Measurements from ENCODE around the gene L3MBTL4. TPM values are rescaled to one million over a fixed set of nuclear protein-coding genes. Genes with fewer than 3 reads are reported as not detected.

The L3MBTL4 gene
- total RNA-seq, 4 donors from 2014 or later, result 3.6 to 9.0 (median 5.0) TPM

DNA sequence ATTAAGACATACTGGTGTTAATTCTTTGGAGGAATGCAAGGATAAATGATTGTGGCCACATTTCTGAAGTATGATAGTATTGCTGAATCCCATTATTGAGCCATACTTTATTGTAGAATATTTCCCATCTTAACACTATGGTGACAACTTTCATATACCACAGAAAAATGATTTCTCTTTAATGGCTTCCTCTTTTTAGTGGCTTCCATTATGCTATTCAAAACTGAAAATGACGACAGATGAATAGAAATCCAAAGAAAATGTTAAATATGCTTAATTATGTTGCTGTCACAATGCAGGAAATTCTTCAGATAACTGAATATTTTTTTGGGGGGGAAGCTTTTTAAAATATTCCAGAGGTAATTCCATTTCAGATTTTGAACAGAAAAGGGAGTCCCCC lies 430.5 kb downstream of the L3MBTL4 start:
- DNase-seq, result no peak
- TF ChIP-seq POLR2A (IDR thresholded peaks at IDR 0.05) (no peak), CTCF (IDR thresholded peaks at IDR 0.05) (no peak)

DNA sequence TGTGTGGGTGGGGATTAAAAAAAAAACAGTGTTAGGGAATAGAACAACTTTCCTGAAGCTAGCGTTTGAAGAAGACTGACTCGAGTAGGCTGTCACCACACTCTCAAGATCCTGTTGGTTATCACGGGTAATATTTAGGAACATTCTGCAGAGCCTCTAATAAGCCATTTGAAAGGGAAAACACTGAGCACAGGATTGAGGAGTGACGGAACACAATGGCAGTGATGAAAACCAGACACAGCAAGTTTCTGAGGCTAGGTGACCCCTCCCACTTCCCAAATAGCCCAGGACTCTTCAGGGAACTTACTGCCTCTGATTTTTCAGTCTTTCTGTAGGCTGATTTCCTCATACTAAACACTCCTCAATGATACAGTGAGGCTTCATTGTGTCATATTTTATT lies 431.2 kb downstream of the L3MBTL4 start:
- TF ChIP-seq CTCF (IDR thresholded peaks at IDR 0.05) (no peak), POLR2A (IDR thresholded peaks at IDR 0.05) (no peak)
- 63 to 69% methylated on average over 4 of the region's 4 CpGs for WGBS, 2 donors

More for the DNA sequence above, 430.5 kb downstream of the L3MBTL4 start:
- H3K27me3 ChIP-seq, result no peaks in the 10 kb centered on the region
- intact Hi-C loops (cut with DNase I), result no loop called here
- H3K4me1 ChIP-seq, result peaks cover 0 to 8% (median 0%) of the 10 kb centered on the region in 3 donors
- 64 to 75% methylated on average over 1 of the region's 1 CpG for WGBS, 2 donors
- H3K4me3 ChIP-seq, result no peak overlapping the region
- H3K9me3 ChIP-seq, result no peaks in the 10 kb centered on the region
- no peak overlapping the region for H3K27ac ChIP-seq
- H3K36me3 ChIP-seq, result no peaks in the 10 kb centered on the region

DNA sequence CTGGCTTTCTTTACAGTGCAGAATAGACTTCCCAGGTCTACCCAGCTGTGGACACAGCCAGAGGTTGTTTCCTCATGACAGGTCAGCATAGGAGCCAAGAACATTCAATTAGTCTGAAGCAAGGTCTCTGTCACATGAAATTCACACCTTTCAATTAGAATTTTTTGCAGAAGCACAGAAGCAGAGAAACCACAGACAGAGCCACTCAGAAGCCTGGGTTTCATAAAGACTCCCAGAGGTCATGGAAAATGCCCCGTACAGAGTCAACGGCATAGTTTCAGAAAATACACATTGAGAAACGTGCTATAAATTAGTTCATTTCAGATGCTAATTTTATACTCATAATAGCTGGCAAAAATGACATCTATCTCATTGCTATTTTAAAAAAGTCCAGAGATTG lies 432.4 kb downstream of the L3MBTL4 start:
- no peak for DNase-seq
- H3K4me1 ChIP-seq, result peaks cover 0 to 10% (median 0%) of the 10 kb centered on the region in 3 donors
- H3K9me3 ChIP-seq, result no peaks in the 10 kb centered on the region
- intact Hi-C loops (cut with DNase I), result no loop called here
- 86 to 92% methylated on average over 3 of the region's 3 CpGs for WGBS, 2 donors
- H3K27me3 ChIP-seq, result no peaks in the 10 kb centered on the region
- no peak overlapping the region for H3K27ac ChIP-seq
- H3K4me3 ChIP-seq, result no peak overlapping the region
- TF ChIP-seq CTCF (IDR thresholded peaks at IDR 0.05) (no peak), POLR2A (IDR thresholded peaks at IDR 0.05) (no peak)
- H3K36me3 ChIP-seq, result no peaks in the 10 kb centered on the region

More for the DNA sequence above, 431.2 kb downstream of the L3MBTL4 start:
- no peak overlapping the region for H3K27ac ChIP-seq
- intact Hi-C loops (cut with DNase I), result no loop called here
- no peaks in the 10 kb centered on the region for H3K9me3 ChIP-seq
- H3K27me3 ChIP-seq, result no peaks in the 10 kb centered on the region
- peaks cover 0 to 10% (median 0%) of the 10 kb centered on the region in 3 donors for H3K4me1 ChIP-seq
- H3K4me3 ChIP-seq, result no peak overlapping the region
- DNase-seq, result no peak
- H3K36me3 ChIP-seq, result no peaks in the 10 kb centered on the region

DNA sequence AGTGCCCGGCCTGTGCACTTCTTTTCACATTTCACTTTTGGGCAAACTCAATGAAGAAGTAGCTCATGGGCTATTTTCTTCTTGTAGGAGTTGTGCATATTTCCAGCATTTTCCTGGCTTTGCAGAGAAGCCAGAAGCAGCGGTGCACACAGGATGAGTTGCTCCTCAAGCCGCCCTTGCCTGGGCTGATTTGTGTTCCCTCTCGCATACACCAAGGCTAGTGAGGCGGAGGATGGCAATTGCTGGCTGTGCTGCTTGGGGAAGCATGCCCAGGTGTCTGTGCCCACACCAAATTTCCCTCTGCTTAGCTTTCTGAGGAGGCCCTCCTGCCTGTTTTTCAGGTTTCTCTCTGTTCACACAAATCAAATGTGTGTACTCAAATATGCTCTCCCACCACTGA lies 434.0 kb downstream of the L3MBTL4 start:
- Histone ChIP-seq H3K36me3 (no peaks in the 10 kb centered on the region), H3K27ac (no peak overlapping the region), H3K9me3 (no peaks in the 10 kb centered on the region), H3K27me3 (no peaks in the 10 kb centered on the region), H3K4me1 (peaks cover 0 to 10% (median 0%) of the 10 kb centered on the region in 3 donors), H3K4me3 (no peak overlapping the region)
- 86 to 90% methylated on average over 1 to 3 of the region's 5 CpGs for WGBS, 2 donors
- no peak for TF ChIP-seq POLR2A (IDR thresholded peaks at IDR 0.05)
- no peak for TF ChIP-seq CTCF (IDR thresholded peaks at IDR 0.05)
- no peak for DNase-seq
- intact Hi-C loops (cut with DNase I), result no loop called here

DNA sequence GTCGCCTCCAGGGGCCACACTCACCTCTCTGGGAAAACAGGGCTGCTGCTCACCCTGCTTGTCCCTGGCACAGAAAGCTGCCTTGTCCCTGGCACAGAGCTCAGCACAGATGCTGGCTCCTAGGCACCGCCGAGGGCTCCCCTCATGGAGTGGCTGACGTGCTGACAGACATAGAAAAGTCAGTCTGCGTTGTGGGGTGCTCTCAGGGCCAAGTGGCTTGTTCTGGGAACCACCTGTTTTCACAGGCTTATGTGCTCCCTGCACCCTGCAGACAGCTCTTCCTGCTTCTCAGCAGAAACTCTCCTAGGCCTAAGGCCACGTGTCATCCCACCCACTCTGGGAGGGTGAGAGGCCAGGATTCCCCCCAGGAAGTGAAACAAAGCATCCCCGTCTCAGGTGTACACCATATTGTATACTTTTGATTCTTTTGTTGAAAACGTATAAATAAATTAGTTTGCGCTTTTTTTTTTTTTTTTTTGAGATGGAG lies 434.7 kb downstream of the L3MBTL4 start:
- no peak for TF ChIP-seq CTCF (IDR thresholded peaks at IDR 0.05)
- TF ChIP-seq POLR2A (IDR thresholded peaks at IDR 0.05), result no peak
- no peaks in the 10 kb centered on the region for H3K27me3 ChIP-seq
- no peak overlapping the region for H3K27ac ChIP-seq
- H3K4me1 ChIP-seq, result peaks cover 0 to 10% (median 0%) of the 10 kb centered on the region in 3 donors
- intact Hi-C loops (cut with DNase I), result no loop called here
- no peaks in the 10 kb centered on the region for H3K36me3 ChIP-seq
- H3K9me3 ChIP-seq, result no peaks in the 10 kb centered on the region
- WGBS, 2 donors, result 42 to 45% methylated on average over 4 to 7 of the region's 9 CpGs
- DNase-seq, result no peak
- H3K4me3 ChIP-seq, result no peak overlapping the region

Measured in esophagus squamous epithelium (tissue), 5 donors.